Measurements from ENCODE around the gene RPL10. TPM values are rescaled to one million over a fixed set of nuclear protein-coding genes. Genes with fewer than 3 reads are reported as not detected.

RPL10 gene
- total RNA-seq, 1 experiment from 2014 or later, result 2,110 TPM

GRCh38 chrX:154376774-154377173 lies 21.4 kb upstream of the RPL10 start:
- H3K18ac ChIP-seq (ENCODE audit: insufficient read length, low read depth, low read length), result no peak overlapping the region
- H3K79me2 ChIP-seq (ENCODE audit: insufficient read depth, low read length), result no peaks in the 10 kb centered on the region; the same call in 1 of the 2 replicates
- no CpG with 5 or more reads among the region's 3 CpGs for WGBS (ENCODE audit: extremely low coverage, insufficient read length, low lambda C conversion rate)
- H3K4me1 ChIP-seq (ENCODE audit: insufficient read depth, low read length), result no peaks in the 10 kb centered on the region; the same call in 1 of the 2 replicates
- no peak overlapping the region for H3K56ac ChIP-seq (ENCODE audit: insufficient read length, low read depth, low read length)
- no peaks in the 10 kb centered on the region for H4K20me1 ChIP-seq (ENCODE audit: control insufficient read depth, insufficient read depth, insufficient read length)
- Mint-ChIP-seq H3K27ac (no peak overlapping the region), H3K4me1 (peaks cover 9 to 38% of the 10 kb centered on the region in 2 experiments), H3K9me3 (peaks cover 50 to 56% of the 10 kb centered on the region in 2 experiments), H3K36me3 (ENCODE audit: insufficient read depth in 1 of 3, low read depth in 3 of 3) (peaks cover 14 to 20% (median 15%) of the 10 kb centered on the region in 3 experiments), H3K27me3 (ENCODE audit: low read depth) (no peaks in the 10 kb centered on the region), H3K4me3 (no peak overlapping the region; a peak in 1 of 5 replicates)
- H3K14ac ChIP-seq (ENCODE audit: insufficient read depth, low read length), result no peak overlapping the region
- no peak for TF ChIP-seq CTCF (conservative IDR thresholded peaks at IDR 0.05)
- no peak overlapping the region for H4K5ac ChIP-seq (ENCODE audit: insufficient read length, low read depth, low read length)
- H2BK12ac ChIP-seq (ENCODE audit: insufficient read length, low read depth, low read length), result no peak overlapping the region
- no peak overlapping the region for H3K4me2 ChIP-seq (ENCODE audit: insufficient read depth, insufficient read length, low read length)
- no peak overlapping the region for H2AFZ ChIP-seq (ENCODE audit: low read length)
- no peak overlapping the region for H3K4ac ChIP-seq (ENCODE audit: low read depth, low read length)
- no peaks in the 10 kb centered on the region for H3K9me3 ChIP-seq (ENCODE audit: control insufficient read depth, low read depth, low read length)
- no peak overlapping the region for H3K9ac ChIP-seq (ENCODE audit: extremely low read depth, insufficient read length, low read length)
- no peak overlapping the region for H4K91ac ChIP-seq (ENCODE audit: insufficient read length, low read depth, low read length)
- H2BK5ac ChIP-seq (ENCODE audit: insufficient read length, low read length), result no peak overlapping the region
- no peak overlapping the region for H2BK15ac ChIP-seq (ENCODE audit: low read depth, low read length)
- no peaks in the 10 kb centered on the region for H3K79me1 ChIP-seq (ENCODE audit: insufficient read depth, low read depth, low read length, poor library complexity, severe bottlenecking)
- H2AK5ac ChIP-seq (ENCODE audit: insufficient read length, low read length), result no peak overlapping the region
- no peak overlapping the region for H2BK20ac ChIP-seq (ENCODE audit: low read depth, low read length, poor library complexity, severe bottlenecking)
- H3T11ph ChIP-seq (ENCODE audit: low read length), result no peak overlapping the region
- no peak overlapping the region for H4K8ac ChIP-seq (replicated peaks; ENCODE audit: insufficient read length, low read depth, low read length)
- H3K27ac ChIP-seq (ENCODE audit: insufficient read length, low read depth, low read length), result no peak overlapping the region
- peaks cover 13% of the 10 kb centered on the region for H3K23me2 ChIP-seq (ENCODE audit: insufficient read length, low read depth, low read length, poor library complexity, severe bottlenecking)
- H3K23ac ChIP-seq (ENCODE audit: insufficient read length, low read depth, low read length), result no peak overlapping the region
- no peaks in the 10 kb centered on the region for H3K27me3 ChIP-seq (ENCODE audit: insufficient read depth, low read length)
- no peak overlapping the region for H2BK120ac ChIP-seq (ENCODE audit: low read depth, low read length, poor library complexity, severe bottlenecking)
- DNase-seq, result no peak
